AG04450 (cell line): ENCODE results near the gene WDCP. TPM values are rescaled to one million over a fixed set of nuclear protein-coding genes. Genes with fewer than 3 reads are reported as not detected.
"Not testable (repeated sequence)": the region's sequence is repeated elsewhere in the genome, so short reads cannot be mapped to it uniquely, and the experiment has no call there.

ENCODE experiments used
- CTCF ChIA-PET: fragments of 300-600, 350-600 bp; formaldehyde crosslinking; extraction: SDS; loops from one replicate; lab custom pipeline; 2022; ENCODE audit warnings: antibody characterized with exemption, inconsistent platforms; lab: Charles Lee
- POLR2A ChIA-PET: fragments of 350-600 bp; formaldehyde crosslinking; extraction: SDS; loops from one replicate; lab custom pipeline; 2021; ENCODE audit warnings: antibody characterized with exemption, inconsistent platforms; lab: Yijun Ruan, JAX
- DNase-seq: peaks from one replicate; pipeline ENCODE4 v3.0.0-alpha.2; 2011; ENCODE audit warnings: low read depth, low spot score
- H3K27ac ChIP-seq: one replicate; pipeline ENCODE4 v1.5.1; 2012; ENCODE audit warnings: low read depth, low read length, control low read depth
- H3K27me3 ChIP-seq: one replicate; pipeline ENCODE4 v1.6.0; 2012; ENCODE audit warnings: low read length; ENCODE audit not compliant: control insufficient read depth, insufficient read depth
- H3K4me3 ChIP-seq: 2 replicates; pipeline ENCODE4 v1.5.1; 2011; ENCODE audit warnings: mild to moderate bottlenecking, low read depth, low read length, control low read depth
- H3K9me3 ChIP-seq: 2 replicates; pipeline ENCODE4 v1.5.1; 2012; ENCODE audit warnings: low read length; ENCODE audit not compliant: control insufficient read depth, insufficient read depth
- CTCF ChIP-seq: IDR thresholded peaks from 2 replicates; pipeline ENCODE4 v1.5.1; 2011; ENCODE audit warnings: low read depth, low read length, control low read depth, inconsistent platforms
- polyA minus RNA-seq: library from RNA; depleted of rRNA, polyadenylated mRNA; stranded (reverse); fragments of >200 nt; gene quantifications from 2 replicates; pipeline ENCODE4 v1.2.3, GENCODE V29; 2011; rRNA and poly(A)+ RNA removed
- polyA plus RNA-seq: library from polyadenylated mRNA; depleted of rRNA; stranded (reverse); fragments of >200 nt; gene quantifications from 2 replicates; pipeline ENCODE4 v1.2.3, GENCODE V29; 2011; rRNA removed

Gene WDCP
- polyA plus RNA-seq (13.6 and 16.1 TPM in 2 replicates), polyA minus RNA-seq (30.8 and 31.7 TPM in 2 replicates)

- POLR2A ChIA-PET, result interaction anchor here (0.6 to 1.5 kb wide), 12 partner anchors 9 to 338 kb away, joined by 3 to 18 read pairs (median 4); partner anchors contain the start of genes ATAD2B, SF3B6 and TP53I3
- Histone ChIP-seq H3K27ac (peak within 1 kb of the TSS; percentile 31), H3K4me3 (peak within 1 kb of the TSS; percentile 91), H3K27me3 (no peaks in the 10 kb centered on the region), H3K9me3 (no peaks in the 10 kb centered on the region; the same call in 1 of the 2 replicates)
- TF ChIP-seq CTCF, result no peak
- CTCF ChIA-PET, result interaction anchor here (0.6 to 2.1 kb wide), 5 partner anchors 23 to 222 kb away, joined by 3 to 8 read pairs (median 6); partner anchors contain the start of genes ATAD2B and TP53I3
- peak; percentile 97 for DNase-seq
These were observed at the start of gene WDCP for GRCh38 chr2:24046930-24047702. WDCP (minus strand) TSS chr2:24047391; CDS start chr2:24039494, 7,897 bp downstream.

GRCh38 chr2:24095171-24095677 is 48.0 kb upstream of the WDCP start:
- H3K27me3 ChIP-seq, H3K9me3 ChIP-seq, H3K27ac ChIP-seq, H3K4me3 ChIP-seq, CTCF ChIA-PET, DNase-seq: not testable (repeated sequence)
- POLR2A ChIA-PET, result interaction anchor here (0.6 kb wide), 1 partner anchor 13 kb away, joined by 13 read pairs; no protein-coding TSS in a partner anchor

GRCh38 chr2:24093270-24093669 is 46.1 kb upstream of the WDCP start:
- H3K27ac ChIP-seq, DNase-seq, H3K4me3 ChIP-seq, H3K9me3 ChIP-seq, H3K27me3 ChIP-seq, POLR2A ChIA-PET: not testable (repeated sequence)
- CTCF ChIA-PET, result interaction anchor here (0.7 to 2.3 kb wide), 2 partner anchors 9 to 265 kb away, joined by 5 to 9 read pairs; partner anchors contain the start of gene TP53I3

- Histone ChIP-seq H3K27ac (no peak overlapping the region), H3K27me3 (no peaks in the 10 kb centered on the region), H3K9me3 (no peaks in the 10 kb centered on the region), H3K4me3 (no peak overlapping the region)
- DNase-seq, result no peak
- CTCF ChIA-PET, result no interaction called here
- no peak for TF ChIP-seq CTCF
- POLR2A ChIA-PET, result no interaction called here
These were observed 41.7 kb upstream of the WDCP start for GRCh38 chr2:24088821-24089359.

GRCh38 chr2:24087032-24087431 is 39.8 kb upstream of the WDCP start:
- H3K27me3 ChIP-seq, result no peaks in the 10 kb centered on the region
- TF ChIP-seq CTCF, result no peak
- ChIA-PET CTCF (interaction anchor here (0.6 kb wide), 1 partner anchor 161 kb away, joined by 3 read pairs; no protein-coding TSS in a partner anchor), POLR2A (no interaction called here)
- no peak for DNase-seq
- no peaks in the 10 kb centered on the region for H3K9me3 ChIP-seq
- H3K4me3 ChIP-seq, result no peak overlapping the region
- no peak overlapping the region for H3K27ac ChIP-seq
